ENCODE data around the gene MKI67. TPM values are rescaled to one million over a fixed set of nuclear protein-coding genes. Genes with fewer than 3 reads are reported as not detected.
"Not testable (repeated sequence)": the region's sequence is repeated elsewhere in the genome, so short reads cannot be mapped to it uniquely, and the experiment has no call there.

MKI67 gene
- total and polyA plus RNA-seq, 2 of the 13 experiments (the other 11 are each of a cell fraction or from before 2014, with no cell fraction given) = 6.7 to 22.9 TPM

GRCh38 chr10:128167123-128167522, 40.9 kb upstream of the MKI67 start:
- POLR2A ChIA-PET; H3K4me2 ChIP-seq (ENCODE audit: low read depth, low read length); H4K20me1 ChIP-seq (ENCODE audit: insufficient read depth, low read length); H3K4me1 ChIP-seq (ENCODE audit: insufficient read depth, low read length); DNase-seq (ENCODE audit: low spot score); FAIRE-seq; H3K27me3 ChIP-seq (ENCODE audit: control insufficient read depth in 1 of 2, insufficient read depth in 2 of 2, low read length in 2 of 2); H2AFZ ChIP-seq (ENCODE audit: low read length); CTCF ChIA-PET (ENCODE audit: low intra/inter-chr PET ratio, low total read pairs); BruUV-seq (replicated peaks); intact Hi-C loops (cut with micrococcal nuclease; ENCODE audit: unreplicated experiment); H3K27ac ChIP-seq (ENCODE audit: extremely low read length, insufficient read depth, low read length); H3K9me3 ChIP-seq (ENCODE audit: low read length); in situ Hi-C loops (cut with HindIII; ENCODE audit: extremely low pct_ligation_motif_present, low pct_unique_long_range_greater_than_20kb); H3K36me3 ChIP-seq (replicated peaks in 1 of 2; ENCODE audit: control insufficient read depth in 1 of 2, insufficient read depth in 2 of 2, low read length in 2 of 2); H3K9ac ChIP-seq (ENCODE audit: insufficient read depth, low read depth, low read length); ATAC-seq; H3K79me2 ChIP-seq (ENCODE audit: insufficient read depth, low read length); H3K4me3 ChIP-seq (replicated peaks in 1 of 3; ENCODE audit: insufficient read depth in 1 of 3, low read depth in 2 of 3, low read length in 3 of 3): not testable (repeated sequence)
- WGBS (ENCODE audit: low lambda C conversion rate) = 68% methylated on average over 6 of the region's 6 CpGs

- WGBS (ENCODE audit: low lambda C conversion rate) = 16% methylated on average over 2 of the region's 2 CpGs
- Histone ChIP-seq H3K9ac (ENCODE audit: insufficient read depth, low read depth, low read length) (no peak overlapping the region), H3K4me1 (ENCODE audit: insufficient read depth, low read length) (no peaks in the 10 kb centered on the region), H3K36me3 (replicated peaks in 1 of 2; ENCODE audit: control insufficient read depth in 1 of 2, insufficient read depth in 2 of 2, low read length in 2 of 2) (no peaks in the 10 kb centered on the region), H3K27me3 (ENCODE audit: control insufficient read depth in 1 of 2, insufficient read depth in 2 of 2, low read length in 2 of 2) (peaks cover 0 to 6% of the 10 kb centered on the region in 2 experiments; a peak in 1 of 5 replicates), H3K79me2 (ENCODE audit: insufficient read depth, low read length) (no peaks in the 10 kb centered on the region), H3K9me3 (ENCODE audit: low read length) (no peaks in the 10 kb centered on the region), H3K27ac (ENCODE audit: extremely low read length, insufficient read depth, low read length) (no peak overlapping the region), H3K4me2 (ENCODE audit: low read depth, low read length) (no peak overlapping the region), H2AFZ (ENCODE audit: low read length) (no peak overlapping the region), H3K4me3 (replicated peaks in 1 of 3; ENCODE audit: insufficient read depth in 1 of 3, low read depth in 2 of 3, low read length in 3 of 3) (no peak overlapping the region), H4K20me1 (ENCODE audit: insufficient read depth, low read length) (no peaks in the 10 kb centered on the region)
- FAIRE-seq (no peak), DNase-seq (ENCODE audit: low spot score) (no peak), ATAC-seq (no peak)
- intact Hi-C loops (cut with micrococcal nuclease; ENCODE audit: unreplicated experiment) = no loop called here
- no TSS peak for BruUV-seq (replicated peaks)
- TF ChIP-seq PRDM15 (CRISPR knock-in tag; IDR thresholded peaks at IDR 0.05) = no peak
- no peak for TF ChIP-seq ZFP90 (CRISPR knock-in tag; IDR thresholded peaks at IDR 0.05; ENCODE audit: borderline replicate concordance)
- no peak for TF ChIP-seq DZIP1 (CRISPR knock-in tag; IDR thresholded peaks at IDR 0.05)
- no peak for TF ChIP-seq TAF1 (CRISPR knock-in tag; IDR thresholded peaks at IDR 0.05)
- TF ChIP-seq HOXD1 (CRISPR knock-in tag; IDR thresholded peaks at IDR 0.05) = no peak
- TF ChIP-seq ZZZ3 (CRISPR knock-in tag; IDR thresholded peaks at IDR 0.05; ENCODE audit: borderline replicate concordance) = no peak
- TF ChIP-seq RARG (CRISPR knock-in tag; IDR thresholded peaks at IDR 0.05; ENCODE audit: low read depth) = no peak
- CTCF ChIA-PET (ENCODE audit: low intra/inter-chr PET ratio, low total read pairs) = no interaction called here
- in situ Hi-C loops (cut with HindIII; ENCODE audit: extremely low pct_ligation_motif_present, low pct_unique_long_range_greater_than_20kb) = no loop called here
- POLR2A ChIA-PET = no interaction called here
Measured at GRCh38 chr10:128166151-128166550, 39.9 kb upstream of the MKI67 start.
